Osteoblast (primary cell): ENCODE measurements around the gene PLEKHH1. TPM values are rescaled to one million over a fixed set of nuclear protein-coding genes. Genes with fewer than 3 reads are reported as not detected.

Experiments
- DNase-seq: peaks from one replicate; pipeline ENCODE4 v3.0.0; 2011; ENCODE audit warnings: low spot score, mixed read lengths; ENCODE audit not compliant: insufficient read length; ENCODE audit errors: missing footprints
- H2AFZ ChIP-seq: 2 replicates; pipeline ENCODE4 v1.6.0; 2011; ENCODE audit warnings: mild to moderate bottlenecking, low read length
- H3K27ac ChIP-seq: 2 replicates; pipeline ENCODE4 v1.5.1; 2011; ENCODE audit warnings: mild to moderate bottlenecking, low read depth, low read length, moderate library complexity
- H3K27me3 ChIP-seq: 2 replicates; pipeline ENCODE4 v1.6.0; 2012; ENCODE audit warnings: mild to moderate bottlenecking, control low read depth, inconsistent platforms, low read length, moderate library complexity; ENCODE audit not compliant: insufficient read depth
- H3K36me3 ChIP-seq: 2 replicates; pipeline ENCODE4 v1.5.1; 2011; ENCODE audit warnings: mild to moderate bottlenecking, low read length, control low read depth, moderate library complexity; ENCODE audit not compliant: insufficient read depth
- H3K4me1 ChIP-seq: 2 replicates; pipeline ENCODE4 v1.5.1; 2011; ENCODE audit warnings: mild to moderate bottlenecking, low read length, control low read depth, moderate library complexity; ENCODE audit not compliant: insufficient read depth
- H3K4me2 ChIP-seq: 2 replicates; pipeline ENCODE4 v1.6.0; 2011; ENCODE audit warnings: mild to moderate bottlenecking, low read length; ENCODE audit not compliant: insufficient read depth
- H3K4me3 ChIP-seq: fragments of 200-600 bp; sonication (generic); 3 replicates; pipeline ENCODE4 v1.5.1; 2012; ENCODE audit warnings: mild to moderate bottlenecking, low read length, inconsistent platforms; ENCODE audit not compliant: insufficient read depth
- H3K79me2 ChIP-seq: 2 replicates; pipeline ENCODE4 v1.6.0; 2012; ENCODE audit warnings: mild to moderate bottlenecking, low read length, control low read depth, inconsistent platforms; ENCODE audit not compliant: insufficient read depth
- H3K9me3 ChIP-seq: 2 replicates; pipeline ENCODE4 v1.5.1; 2011; ENCODE audit warnings: low read depth, low read length, control low read depth
- H4K20me1 ChIP-seq: 2 replicates; pipeline ENCODE4 v1.6.0; 2012; ENCODE audit warnings: mild to moderate bottlenecking, low read length, control low read depth; ENCODE audit not compliant: insufficient read depth
- CTCF ChIP-seq: IDR thresholded peaks from 2 replicates; pipeline ENCODE4 v1.5.1; 2011; ENCODE audit warnings: mild to moderate bottlenecking, low read depth, low read length, moderate library complexity; ENCODE audit errors: extremely low read depth
- total RNA-seq: library from RNA; depleted of rRNA; stranded (reverse); fragments of >200 nt; gene quantifications from 2 replicates; pipeline ENCODE4 v1.2.3, GENCODE V29; 2012

The PLEKHH1 gene
- total RNA-seq, 1 donor: 1.1 TPM

DNA sequence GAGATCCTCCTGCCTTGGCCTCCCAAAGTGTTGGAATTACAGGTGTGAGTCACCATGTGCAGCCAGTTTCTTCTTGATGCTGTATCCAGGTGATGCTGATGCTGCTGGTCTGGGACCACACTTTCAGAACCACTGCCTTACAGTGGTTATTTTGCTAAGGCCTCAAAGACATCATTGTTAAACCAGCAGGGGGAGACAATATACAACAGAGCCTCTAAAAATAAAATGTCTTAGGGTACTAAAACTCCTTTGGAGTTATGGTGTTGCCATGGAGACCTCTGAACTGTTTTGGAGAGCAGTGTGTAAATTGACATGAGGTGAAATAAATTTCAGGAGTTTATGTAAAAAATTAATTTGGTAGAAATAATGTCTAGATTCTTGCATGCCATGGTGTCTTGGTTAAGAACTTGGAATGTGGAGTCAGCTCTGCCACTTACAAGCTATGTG lies 85.5 kb downstream of the PLEKHH1 start:
- peak overlapping the region; percentile 50 for H3K27ac ChIP-seq
- no peaks in the 10 kb centered on the region for H3K79me2 ChIP-seq
- H3K27me3 ChIP-seq: no peaks in the 10 kb centered on the region
- peaks cover 21% of the 10 kb centered on the region for H3K4me1 ChIP-seq
- no peaks in the 10 kb centered on the region for H4K20me1 ChIP-seq
- no peaks in the 10 kb centered on the region for H3K9me3 ChIP-seq
- H3K4me3 ChIP-seq: no peak overlapping the region
- H2AFZ ChIP-seq: no peak overlapping the region
- DNase-seq: peak; percentile 89
- no peaks in the 10 kb centered on the region for H3K36me3 ChIP-seq
- H3K4me2 ChIP-seq: no peak overlapping the region
- TF ChIP-seq CTCF: peak; percentile 76

DNA sequence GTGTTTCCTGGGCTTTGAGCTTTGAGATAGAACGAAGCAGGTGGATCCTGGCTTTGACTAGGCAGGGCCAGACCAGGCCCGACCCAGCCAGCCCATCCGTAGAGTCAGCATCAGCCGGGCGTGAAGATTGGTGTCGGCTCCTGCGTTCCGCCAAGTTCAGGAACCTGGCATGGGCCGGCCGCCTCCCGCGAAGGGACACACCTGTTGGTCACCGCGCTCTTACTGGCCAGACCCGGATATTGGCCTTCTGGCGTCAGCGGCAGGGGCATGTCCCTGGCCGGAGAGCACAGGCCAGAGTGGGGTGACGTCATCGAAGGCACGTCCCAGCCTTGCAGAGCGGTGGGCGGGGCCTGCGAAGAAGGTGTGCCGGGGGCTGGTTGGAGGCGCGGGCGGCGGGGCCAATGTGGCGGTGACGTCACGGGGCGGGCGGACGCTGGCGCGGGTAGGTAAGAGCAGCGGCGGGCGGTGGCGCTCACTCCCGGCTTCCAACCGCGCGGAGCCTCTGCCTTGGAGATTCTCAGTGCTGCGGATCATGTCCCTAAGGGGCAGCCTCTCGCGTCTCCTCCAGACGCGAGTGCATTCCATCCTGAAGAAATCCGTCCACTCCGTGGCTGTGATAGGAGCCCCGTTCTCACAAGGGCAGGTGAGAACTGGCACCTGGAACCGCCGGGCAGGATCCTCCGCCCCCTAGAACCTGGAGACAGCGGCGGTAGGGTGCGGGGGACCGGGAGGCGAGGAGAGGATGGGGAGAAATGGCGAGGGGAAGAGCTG lies 86.5 kb downstream of the PLEKHH1 start, which contains the start of gene ARG2:
Gene ARG2, plus strand, starts transcription at position 475 of the 771 bp plus-strand sequence. Its CDS starts 58 bp downstream, at position 533.
- no peaks in the 10 kb centered on the region for H3K27me3 ChIP-seq
- no peaks in the 10 kb centered on the region for H4K20me1 ChIP-seq
- H3K4me2 ChIP-seq: peak within 1 kb of the TSS; percentile 96
- H3K4me3 ChIP-seq: peak within 1 kb of the TSS; percentile 81
- peak; percentile 94 for DNase-seq
- H3K36me3 ChIP-seq: no peaks in the 10 kb centered on the region
- H3K9me3 ChIP-seq: no peaks in the 10 kb centered on the region
- peak within 1 kb of the TSS; percentile 50 for H3K27ac ChIP-seq
- no peak for TF ChIP-seq CTCF
- H3K4me1 ChIP-seq: peaks cover 21% of the 10 kb centered on the region
- peak within 1 kb of the TSS; percentile 93 for H2AFZ ChIP-seq
- no peaks in the 10 kb centered on the region for H3K79me2 ChIP-seq

- no peaks in the 10 kb centered on the region for H3K79me2 ChIP-seq
- peak overlapping the region; percentile 81 for H3K4me3 ChIP-seq
- H4K20me1 ChIP-seq: no peaks in the 10 kb centered on the region
- peak overlapping the region; percentile 96 for H3K4me2 ChIP-seq
- H3K27me3 ChIP-seq: no peaks in the 10 kb centered on the region
- H3K4me1 ChIP-seq: peaks cover 21% of the 10 kb centered on the region
- no peaks in the 10 kb centered on the region for H3K9me3 ChIP-seq
- H3K36me3 ChIP-seq: no peaks in the 10 kb centered on the region
- DNase-seq: no peak
- H2AFZ ChIP-seq: peak overlapping the region; percentile 93
- H3K27ac ChIP-seq: no peak overlapping the region
- no peak for TF ChIP-seq CTCF
These were observed 87.2 kb downstream of the PLEKHH1 start for GRCh38 chr14:67620217-67620785.

DNA sequence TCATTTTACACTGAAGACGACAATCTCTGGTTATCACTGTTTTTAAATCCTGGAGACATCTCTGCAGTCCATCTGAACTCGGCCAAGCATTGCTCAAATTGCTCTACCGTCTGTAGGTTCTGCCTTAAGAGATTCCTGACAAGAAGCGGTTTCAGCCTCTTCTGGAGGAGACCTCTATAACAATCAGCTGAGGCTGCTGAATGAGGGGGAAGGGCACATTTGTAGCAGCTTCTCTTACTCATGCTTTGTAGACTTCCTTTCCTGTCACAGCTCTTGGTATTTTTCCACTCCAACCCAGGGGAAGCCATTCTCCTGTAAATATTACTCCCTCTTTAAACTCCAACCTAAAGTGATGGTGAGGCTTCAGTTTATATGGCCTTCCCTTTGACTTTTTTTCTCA lies 89.6 kb downstream of the PLEKHH1 start:
- H2AFZ ChIP-seq: peak overlapping the region; percentile 70
- no peaks in the 10 kb centered on the region for H3K27me3 ChIP-seq
- no peak overlapping the region for H3K4me3 ChIP-seq
- no peaks in the 10 kb centered on the region for H3K79me2 ChIP-seq
- H3K4me2 ChIP-seq: peak overlapping the region; percentile 51
- peak overlapping the region; percentile 61 for H3K27ac ChIP-seq
- H3K4me1 ChIP-seq: peaks cover 21% of the 10 kb centered on the region
- H4K20me1 ChIP-seq: no peaks in the 10 kb centered on the region
- H3K36me3 ChIP-seq: no peaks in the 10 kb centered on the region
- no peak for TF ChIP-seq CTCF
- DNase-seq: peak; percentile 92
- H3K9me3 ChIP-seq: no peaks in the 10 kb centered on the region
